GM18951 (cell line): ENCODE data around the gene BDKRB2.

Experiments
- POLR2A ChIP-seq: IDR thresholded peaks from 4 replicates; pipeline ENCODE4 v1.6.1; 2011; ENCODE audit warnings: mild to moderate bottlenecking; ENCODE audit not compliant: insufficient read length, insufficient read depth; ENCODE audit errors: extremely low read depth
- in situ Hi-C: fragments of 300-500 bp; cut with MboI; formaldehyde crosslinking; loops from one replicate; pipeline ENCODE4 v1.12.0; 2022; ENCODE audit warnings: low sequenced_read_pairs, mixed read lengths, inconsistent platforms; ENCODE audit not compliant: unreplicated experiment

Gene BDKRB2

DNA sequence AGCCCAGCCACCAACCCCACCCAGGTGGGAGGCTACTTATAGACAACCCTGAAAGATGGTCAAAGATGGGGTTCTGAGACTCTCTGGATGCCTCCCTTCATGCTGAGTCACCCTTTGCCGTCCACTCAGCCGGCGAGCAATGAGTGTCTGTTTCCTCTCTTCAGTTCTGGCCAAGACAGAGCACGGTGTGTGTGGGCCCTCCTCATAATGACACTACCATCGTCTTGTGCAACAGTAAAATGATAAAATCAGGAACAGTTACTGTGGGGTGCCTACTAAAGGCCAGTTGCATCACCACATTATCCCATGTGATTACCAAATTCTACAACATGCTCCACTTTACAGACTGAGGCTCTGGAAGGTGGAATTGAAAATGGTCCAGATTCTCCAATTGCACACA lies 44.4 kb downstream of the BDKRB2 start:
- TF ChIP-seq POLR2A, result no peak
- in situ Hi-C loops, result no loop called here

DNA sequence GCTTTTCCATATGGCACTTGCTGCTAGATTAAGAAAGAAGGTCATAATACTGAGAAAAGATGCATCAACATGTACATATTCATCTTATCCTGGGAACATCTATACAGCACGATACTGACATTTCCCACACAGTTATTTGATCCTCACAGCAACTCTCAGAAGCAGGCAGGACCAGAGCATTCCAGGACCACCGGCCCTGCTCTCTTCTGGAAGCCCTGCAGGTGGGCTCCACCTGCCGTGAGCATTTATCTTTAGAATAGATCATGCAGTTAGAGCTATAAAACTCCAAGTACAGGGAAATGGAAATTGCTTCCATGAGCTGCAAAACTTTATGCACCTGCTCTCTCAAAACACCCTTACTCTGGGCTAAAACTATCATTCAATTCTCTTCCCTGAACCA lies 45.8 kb downstream of the BDKRB2 start:
- in situ Hi-C loops, result no loop called here
- TF ChIP-seq POLR2A, result no peak

DNA sequence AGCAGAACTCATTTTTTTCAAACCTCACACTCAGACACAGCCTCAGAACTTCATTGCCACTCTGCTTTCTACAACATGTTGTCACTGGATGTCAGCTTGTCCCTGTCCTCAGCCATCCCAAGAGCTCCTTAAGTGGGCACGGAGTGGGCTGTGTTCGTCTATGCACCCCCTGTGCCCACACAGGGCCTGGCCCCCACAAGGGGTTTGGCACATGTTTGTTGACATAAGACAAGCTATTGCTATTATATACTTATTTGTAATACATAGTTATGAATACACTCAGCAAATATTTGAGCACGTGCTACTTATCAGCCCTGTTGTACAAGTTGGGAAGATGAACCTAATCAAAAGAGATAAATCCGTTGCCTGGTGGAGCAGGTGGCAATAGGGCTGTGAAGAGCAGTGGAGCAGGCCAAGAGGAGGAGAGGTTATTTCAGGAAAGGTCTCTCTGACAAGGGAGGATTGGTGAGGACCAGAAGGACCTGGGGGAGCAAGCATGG lies 47.1 kb downstream of the BDKRB2 start:
- no peak for TF ChIP-seq POLR2A
- in situ Hi-C loops, result no loop called here

DNA sequence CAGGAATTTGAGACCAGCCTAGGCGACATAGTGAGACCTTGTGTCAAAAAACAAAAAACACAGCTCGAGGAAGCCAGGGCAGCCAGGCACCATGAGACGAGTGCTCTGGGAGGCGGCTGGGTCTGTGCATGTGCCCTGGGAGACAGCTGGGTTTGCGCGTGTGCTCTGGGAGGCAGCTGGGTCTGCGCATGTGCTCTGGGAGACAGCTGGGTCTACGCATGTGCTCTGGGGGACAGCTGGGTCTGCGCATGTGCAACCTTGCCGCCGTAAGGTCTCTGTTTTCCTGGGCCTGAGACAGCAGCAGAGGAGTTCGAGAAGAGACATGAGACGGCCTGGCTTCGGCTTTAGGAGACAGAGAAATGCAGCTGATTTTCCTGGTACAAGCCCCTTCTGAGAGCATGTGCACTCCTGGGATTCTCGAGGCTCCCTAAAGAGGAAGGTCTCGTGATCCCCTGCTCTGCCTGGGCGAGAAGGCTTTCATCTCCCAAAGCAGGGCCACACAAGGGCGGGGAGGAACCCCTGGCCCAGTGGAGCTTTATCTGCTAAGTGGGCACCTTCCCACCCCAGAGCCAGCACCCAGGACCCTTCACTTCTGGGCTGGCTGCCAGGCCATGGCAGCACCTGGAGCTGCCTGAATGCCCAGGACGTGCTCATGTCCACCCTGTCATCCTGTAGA lies 47.8 kb downstream of the BDKRB2 start:
- no peak for TF ChIP-seq POLR2A
- in situ Hi-C loops, result no loop called here

DNA sequence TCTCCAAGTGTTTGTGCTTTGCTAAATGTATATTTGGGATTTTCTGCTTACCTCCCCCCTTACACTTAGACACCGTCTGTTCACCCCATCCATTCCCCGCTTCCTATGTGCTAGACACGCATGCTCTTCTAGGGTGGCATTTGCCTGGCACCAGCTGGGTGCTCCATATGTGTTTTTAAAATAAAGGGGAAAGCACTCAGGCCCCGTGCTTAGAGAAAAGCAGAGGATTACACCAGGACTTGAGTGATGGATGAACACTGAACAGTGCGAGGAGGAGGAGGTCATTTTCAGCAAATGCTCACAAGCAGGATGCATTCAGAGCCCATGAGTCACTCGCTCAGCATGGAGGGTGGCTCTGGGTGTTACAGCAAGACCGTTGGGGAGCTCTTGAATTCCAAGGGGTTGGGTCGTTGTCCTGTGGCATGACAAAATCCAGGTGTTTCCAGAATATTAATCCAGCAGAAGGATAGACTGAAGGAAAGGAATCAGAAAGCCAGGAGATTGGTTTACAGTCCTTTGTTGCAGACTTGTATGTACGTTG lies 48.4 kb downstream of the BDKRB2 start:
- no peak for TF ChIP-seq POLR2A
- in situ Hi-C loops, result no loop called here

DNA sequence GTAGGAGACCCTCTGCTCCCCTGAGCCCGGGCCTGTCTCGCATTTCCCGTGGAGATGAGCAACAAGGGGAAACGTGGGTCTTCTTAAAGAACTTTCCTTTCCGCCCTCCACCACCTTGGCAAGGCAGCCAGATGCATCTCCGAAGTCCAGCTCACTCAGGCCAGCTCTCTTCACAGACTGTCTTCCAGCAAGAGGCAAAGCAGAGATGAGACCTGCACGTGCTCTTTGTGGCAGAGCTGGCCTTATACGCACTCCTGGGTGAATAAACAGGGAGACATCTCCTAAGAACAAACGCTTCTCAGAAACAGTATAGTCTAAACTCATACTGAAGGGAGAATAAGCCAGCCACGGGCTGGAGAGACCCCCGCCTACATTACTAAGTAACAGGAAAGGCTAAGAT lies 50.0 kb downstream of the BDKRB2 start:
- in situ Hi-C loops, result no loop called here
- TF ChIP-seq POLR2A, result no peak

DNA sequence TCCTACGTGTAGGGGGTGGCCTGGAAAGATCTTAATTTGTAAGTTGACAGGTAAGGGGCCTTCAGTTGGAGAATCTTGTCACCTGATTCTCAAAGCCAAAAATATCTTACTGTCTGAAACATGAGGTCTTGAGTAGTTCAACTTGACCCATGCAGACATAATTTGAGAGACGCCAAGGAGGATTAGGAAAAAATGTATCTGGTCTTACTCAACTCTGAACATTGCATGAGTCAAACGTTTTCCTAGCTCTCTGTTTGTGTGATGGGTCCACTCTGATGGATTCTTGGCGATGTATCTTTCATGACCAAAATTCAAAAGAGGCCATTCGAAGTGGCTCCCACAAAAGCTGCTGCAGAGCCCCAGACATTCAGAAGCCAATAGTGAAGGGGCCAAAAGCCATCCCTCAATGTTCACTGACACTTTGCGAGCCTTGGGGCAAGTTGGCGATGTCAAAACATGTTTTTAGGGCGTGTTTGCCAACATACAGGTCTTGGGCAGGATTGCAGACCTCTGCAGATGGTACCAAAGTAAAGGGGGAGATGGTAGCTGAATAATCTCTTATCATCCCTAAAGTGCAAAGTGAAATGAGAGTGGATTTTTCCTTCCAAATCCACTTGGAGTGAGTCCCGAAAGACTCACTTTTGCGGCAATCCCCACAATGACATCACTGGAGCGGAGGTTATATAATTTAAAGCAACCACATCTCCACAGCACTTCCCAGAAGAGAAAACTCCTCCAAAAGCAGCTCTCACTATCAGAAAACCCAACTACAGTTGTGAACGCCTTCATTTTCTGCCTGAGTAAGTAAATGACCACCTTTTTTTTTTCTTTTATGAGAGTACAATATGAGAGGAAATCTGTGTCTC lies 51.1 kb downstream of the BDKRB2 start, which contains the start of gene BDKRB1:
Gene BDKRB1 (plus strand): TSS at position 710 of the 866 bp plus-strand sequence. CDS start 7,473 bp downstream, outside the sequence.
- TF ChIP-seq POLR2A, result no peak
- in situ Hi-C loops, result no loop called here

DNA sequence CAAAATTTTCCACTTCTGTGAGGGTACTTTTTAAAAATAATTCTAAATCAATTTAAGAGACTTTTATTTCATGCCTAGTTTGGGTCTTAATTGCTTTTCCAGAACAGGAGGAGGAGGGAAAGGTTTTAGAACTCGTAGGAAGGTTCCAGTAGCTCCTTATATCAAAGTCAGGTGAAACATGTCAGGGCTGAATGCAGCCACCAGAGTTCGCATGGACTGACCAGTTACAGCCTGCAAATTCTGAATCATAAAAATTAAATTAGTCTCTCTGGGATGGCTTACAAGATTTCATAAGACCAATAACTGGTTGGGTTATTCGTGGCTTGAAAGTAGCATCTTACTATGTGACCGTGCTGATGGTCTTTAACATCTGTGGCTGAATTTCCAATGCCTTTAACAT lies 51.8 kb downstream of the BDKRB2 start:
- in situ Hi-C loops, result no loop called here
- TF ChIP-seq POLR2A, result no peak

DNA sequence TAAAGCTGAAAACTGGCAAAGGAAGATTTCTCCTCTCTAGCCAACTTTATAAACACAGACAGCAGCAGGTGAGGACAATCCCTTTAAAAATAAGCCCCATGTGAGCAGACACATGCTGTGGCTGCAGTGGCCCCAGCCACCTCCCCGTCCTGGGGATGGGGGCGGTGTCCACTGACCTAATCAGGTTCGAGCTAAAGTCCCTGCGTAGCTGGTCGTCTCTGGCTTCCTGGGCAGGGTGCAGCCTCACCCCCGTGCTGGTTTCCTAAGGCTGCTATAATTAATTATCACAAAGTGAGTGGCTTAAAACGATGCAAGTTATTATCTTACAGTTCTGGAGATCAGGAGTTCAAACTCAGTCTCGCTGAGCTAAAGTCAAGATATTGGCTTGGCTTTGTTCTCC lies 52.4 kb downstream of the BDKRB2 start:
- no peak for TF ChIP-seq POLR2A

DNA sequence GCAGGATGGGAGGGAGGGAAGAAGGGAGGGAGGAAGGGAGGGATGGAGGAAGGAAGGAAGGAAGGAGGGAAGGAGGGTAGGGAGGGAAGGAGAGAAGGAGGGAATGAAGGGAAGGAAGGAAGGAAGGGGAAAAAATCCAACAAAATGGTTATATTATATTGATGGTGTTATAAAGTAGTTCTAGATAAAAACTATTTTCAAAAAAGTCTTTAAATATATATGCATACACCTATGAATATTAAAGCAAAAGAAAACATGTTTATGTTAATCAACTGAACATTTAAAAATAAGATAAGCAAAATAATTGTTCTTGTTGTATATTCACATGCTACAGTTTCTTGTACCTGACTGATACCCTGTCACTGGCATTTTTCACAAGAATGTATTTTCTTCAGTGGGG lies 53.3 kb downstream of the BDKRB2 start:
- in situ Hi-C loops, result no loop called here
- TF ChIP-seq POLR2A, result no peak

More for the DNA sequence above, 52.4 kb downstream of the BDKRB2 start:
- in situ Hi-C loops, result no loop called here

DNA sequence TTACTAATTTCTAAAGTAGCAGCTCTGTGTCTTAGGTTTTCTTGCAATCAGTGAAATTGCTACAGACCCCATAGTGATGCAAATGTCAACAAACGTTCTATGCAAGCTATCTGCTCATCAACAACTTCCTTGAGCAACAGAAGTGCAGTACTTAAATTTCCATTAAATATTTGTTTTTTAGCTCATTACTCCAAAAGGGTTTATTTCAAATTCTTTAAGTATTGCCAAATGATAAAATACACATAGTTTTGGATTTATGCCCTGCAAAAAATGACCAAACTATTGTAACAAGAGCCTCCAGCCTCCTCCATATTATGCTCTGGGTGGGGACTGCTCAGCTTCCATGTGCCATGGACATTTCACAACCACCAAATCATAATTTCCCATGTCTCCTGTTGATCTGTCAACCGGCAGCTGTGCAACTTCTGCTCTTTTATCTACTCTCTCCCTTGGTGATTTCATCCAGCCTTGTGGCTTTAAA lies 55.7 kb downstream of the BDKRB2 start:
- in situ Hi-C loops, result loop anchor here (10.0 kb wide), 1 partner anchor 146 kb away; no protein-coding TSS in a partner anchor
- TF ChIP-seq POLR2A, result no peak

DNA sequence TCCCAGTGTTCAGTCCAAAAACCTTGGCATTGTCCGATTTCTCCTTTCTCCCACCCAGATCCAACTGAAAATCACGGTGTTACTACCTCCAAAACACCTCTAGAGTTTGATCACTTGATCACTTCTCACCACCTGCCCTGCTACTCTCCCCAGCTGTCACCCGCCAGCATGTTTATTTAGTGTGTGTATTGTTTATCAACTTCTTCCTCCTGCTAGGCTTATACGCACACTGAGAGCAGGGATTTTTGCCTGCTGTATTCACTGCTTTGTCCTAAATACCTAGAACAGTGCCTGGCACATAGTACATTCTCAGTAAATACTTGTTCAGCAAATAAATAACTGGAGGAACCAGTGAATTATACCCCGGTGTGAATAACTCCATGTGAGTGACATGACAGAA lies 56.4 kb downstream of the BDKRB2 start:
- in situ Hi-C loops, result loop anchor here (10.0 kb wide), 1 partner anchor 146 kb away; no protein-coding TSS in a partner anchor
- no peak for TF ChIP-seq POLR2A

DNA sequence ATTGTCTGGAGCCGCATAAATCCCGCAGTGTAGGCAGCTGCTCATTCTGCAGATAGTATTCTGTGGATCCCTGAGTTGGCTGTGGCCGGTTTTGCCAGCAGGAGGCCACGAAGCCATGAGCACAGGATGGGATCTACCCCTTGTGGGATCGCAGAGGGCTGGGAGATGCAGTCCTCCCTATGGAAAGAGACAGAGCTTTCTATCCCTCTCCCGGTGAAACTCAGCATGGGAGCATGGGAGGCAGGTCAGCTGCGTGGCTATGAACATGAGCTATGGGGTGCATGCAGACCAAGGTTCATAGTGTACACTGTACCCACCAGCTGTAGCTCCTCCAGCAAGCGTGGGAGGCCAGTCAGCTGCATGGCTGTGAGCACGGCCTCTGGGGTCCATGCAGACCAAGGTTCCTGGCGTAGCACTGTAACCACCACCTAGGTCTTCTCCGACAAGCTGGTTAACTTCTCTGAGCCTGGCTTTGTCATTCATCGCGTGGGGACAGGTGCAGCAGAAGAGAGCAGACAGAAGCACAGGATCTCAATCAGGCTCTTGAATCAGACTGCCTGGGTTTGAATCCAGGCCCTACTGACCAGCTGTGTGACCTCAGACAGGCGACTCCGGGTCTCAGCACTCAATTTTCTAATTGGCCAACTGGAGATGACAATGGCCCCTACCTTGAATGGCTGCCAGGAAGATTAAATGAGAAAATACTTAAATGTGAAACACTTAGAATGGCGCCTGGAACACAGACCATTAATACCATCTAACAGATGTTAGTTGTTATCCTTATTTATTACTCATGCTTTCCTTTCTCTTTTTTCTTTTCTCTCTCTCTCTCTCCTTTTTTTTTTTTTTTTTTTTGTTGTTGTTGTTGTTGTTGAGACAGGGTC lies 57.4 kb downstream of the BDKRB2 start:
- TF ChIP-seq POLR2A, result no peak
- in situ Hi-C loops, result loop anchor here (10.0 kb wide), 1 partner anchor 147 kb away; no protein-coding TSS in a partner anchor
